Measurements from ENCODE around the gene LRRC4C.

- no peak for TF ChIP-seq FOXM1 (IDR thresholded peaks at IDR 0.05; ENCODE audit: borderline replicate concordance, low read depth)
- no peak for TF ChIP-seq REST (IDR thresholded peaks at IDR 0.05; ENCODE audit: low read depth)
- no peak for TF ChIP-seq MAX (IDR thresholded peaks at IDR 0.05)
- no peak for TF ChIP-seq RAD21 (IDR thresholded peaks at IDR 0.05; ENCODE audit: low read depth)
- no peak for TF ChIP-seq NFIC (IDR thresholded peaks at IDR 0.05)
- TF ChIP-seq ZBTB7A (IDR thresholded peaks at IDR 0.05; ENCODE audit: low read depth) = no peak
Measured at GRCh38 chr11:40286137-40286536, 1173.3 kb downstream of the LRRC4C start.
